NCI-H1417 (cell line): Measurements from ENCODE around the gene EDA.
"Not testable (repeated sequence)": the region's sequence is repeated elsewhere in the genome, so short reads cannot be mapped to it uniquely, and the experiment has no call there.

Experiments used
- DNase-seq, 3 experiments: peaks; one replicate each; lab custom pipeline; 2025; lab: John Stamatoyannopoulos, UW

EDA gene

DNA sequence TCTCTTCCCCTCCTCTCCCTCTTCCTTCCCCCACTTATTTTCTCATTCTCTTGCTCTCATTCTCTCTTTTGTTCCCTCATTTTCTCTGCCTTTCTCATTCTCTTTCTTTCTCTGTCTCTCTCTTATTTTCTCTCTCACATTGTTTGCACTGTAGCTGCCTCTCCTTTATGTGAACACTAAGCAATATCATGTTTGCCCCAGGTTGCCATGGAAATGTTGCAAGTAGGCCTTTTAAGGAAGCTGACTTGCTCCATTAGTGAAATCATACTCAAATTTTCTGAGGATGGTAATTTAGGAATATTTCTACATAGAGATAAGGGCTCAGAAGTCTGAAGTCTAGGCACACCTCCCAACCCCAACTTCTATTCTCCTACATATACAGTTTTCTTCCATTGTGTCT, 130.1 kb downstream of the EDA start:
- DNase-seq = no peak

DNA sequence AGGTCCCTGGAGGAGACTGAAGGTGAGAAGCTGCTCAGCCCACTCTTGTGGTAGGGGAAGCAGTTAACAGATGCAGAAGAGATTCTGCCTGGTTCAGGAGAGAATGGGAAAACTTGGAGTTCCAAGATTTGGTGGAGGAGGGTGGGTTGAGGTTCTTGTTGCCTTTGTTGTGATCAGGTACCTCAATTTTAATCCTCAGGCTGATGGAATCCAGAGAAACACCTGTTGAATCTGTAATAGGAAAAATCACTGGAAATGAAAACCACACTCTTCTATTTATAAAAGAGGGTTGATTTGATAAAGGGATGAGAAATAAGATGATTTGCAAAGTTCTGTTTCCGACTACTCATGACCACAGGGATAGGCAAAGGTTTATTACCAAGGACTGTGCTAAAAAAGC, 132.1 kb downstream of the EDA start:
- no peak for DNase-seq

DNA sequence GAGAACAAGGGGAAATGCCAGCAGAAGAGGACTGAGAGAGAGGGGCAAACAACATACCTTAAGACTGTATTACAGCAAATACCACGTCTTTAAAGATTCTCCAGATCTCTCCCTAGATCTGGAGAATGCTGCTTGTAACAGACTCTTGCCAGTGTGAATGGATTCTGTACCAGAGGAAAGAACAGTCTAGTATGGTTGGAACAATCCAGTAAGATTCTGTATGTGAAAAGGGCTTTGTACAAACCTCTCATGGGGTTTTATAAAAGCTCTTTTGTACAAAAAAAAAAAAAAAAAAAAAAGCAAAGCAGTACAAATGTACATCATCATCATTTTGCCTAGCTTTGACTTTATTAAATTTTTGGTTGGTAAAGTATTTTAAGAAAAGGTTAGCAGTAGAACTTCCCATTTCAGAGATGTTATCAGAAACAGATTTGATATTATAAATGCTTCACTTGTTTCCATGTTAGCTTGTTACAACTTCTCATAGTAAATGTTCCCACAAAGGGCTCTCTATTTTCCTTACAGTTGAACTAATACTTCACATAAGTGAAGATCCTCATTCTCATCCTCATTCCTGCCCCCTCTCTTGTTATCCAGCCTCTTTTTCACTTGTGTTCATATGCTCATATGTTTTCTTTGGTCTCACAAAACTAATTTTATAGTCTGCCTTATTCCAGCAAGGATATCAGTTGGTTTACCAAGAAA, 144.2 kb downstream of the EDA start:
- DNase-seq = no peak

DNA sequence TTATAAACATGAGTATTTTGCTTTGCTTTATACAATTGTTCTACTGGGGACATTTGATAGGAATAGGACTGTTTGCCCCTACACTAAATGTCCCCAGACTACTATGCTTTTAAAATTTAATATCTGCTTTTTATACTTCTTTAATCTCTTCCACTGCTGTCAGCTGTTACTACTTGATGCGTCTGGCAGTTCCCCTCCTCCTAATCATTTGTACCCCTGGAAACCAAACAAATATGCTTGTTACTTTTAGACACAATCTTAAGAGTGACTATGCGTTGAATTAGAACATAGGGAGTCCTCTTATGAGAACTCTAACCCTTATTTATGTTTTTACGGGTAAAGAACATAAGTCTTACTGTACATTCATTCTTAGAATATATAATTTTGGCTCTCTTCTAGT, 145.7 kb downstream of the EDA start:
- DNase-seq = no peak

DNA sequence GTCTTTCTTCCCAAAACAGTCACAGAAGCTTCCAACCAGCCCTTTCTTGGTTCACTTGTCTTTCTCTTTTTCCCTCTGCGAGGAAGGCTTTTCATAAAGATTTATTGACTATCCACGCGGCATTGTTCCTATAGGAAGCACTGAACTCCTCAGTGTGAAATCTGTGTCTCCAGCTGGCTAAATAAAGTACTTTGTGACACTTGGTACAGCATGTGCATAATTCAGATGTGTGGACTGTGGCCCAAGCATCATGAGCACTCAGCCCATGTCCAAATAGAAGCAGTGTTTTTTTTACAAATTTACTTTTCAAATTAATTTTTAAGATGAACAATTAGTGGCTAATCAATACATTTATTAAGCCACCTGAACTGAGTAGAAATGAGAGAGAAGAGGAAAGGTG, 146.4 kb downstream of the EDA start:
- no peak for DNase-seq

DNA sequence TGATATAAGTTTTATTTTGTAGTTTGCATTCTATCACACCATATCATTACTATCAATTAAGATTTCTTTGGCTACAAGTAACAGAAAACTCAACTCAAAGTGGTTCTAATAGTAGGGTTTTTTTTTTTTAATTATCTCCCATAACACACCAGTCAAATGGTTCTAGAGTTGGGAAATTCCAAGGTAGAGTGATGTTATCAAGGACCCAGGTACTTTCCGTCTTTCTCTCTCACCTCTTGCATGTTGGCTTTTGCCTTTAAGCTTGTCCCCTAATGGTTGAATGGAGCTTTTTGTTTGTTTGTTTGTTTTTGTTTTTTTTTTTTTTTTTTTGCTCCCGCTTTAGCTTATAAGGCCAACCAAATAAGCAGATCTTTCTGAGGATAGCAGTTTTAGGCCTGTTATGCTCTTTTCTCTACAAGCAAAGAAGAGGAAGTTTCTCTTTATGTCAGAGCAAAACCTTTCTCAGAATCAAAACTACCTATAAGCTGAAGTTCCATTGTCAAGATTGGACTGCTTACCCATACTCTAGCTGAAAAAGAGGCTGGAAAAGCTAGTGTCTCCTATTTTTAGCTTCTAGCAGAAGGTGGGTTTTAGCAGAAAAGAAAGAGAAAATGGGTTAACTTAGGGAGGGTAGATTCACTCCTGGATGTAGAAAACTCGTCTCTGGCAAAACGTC, 177.5 kb downstream of the EDA start:
- DNase-seq = no peak

DNA sequence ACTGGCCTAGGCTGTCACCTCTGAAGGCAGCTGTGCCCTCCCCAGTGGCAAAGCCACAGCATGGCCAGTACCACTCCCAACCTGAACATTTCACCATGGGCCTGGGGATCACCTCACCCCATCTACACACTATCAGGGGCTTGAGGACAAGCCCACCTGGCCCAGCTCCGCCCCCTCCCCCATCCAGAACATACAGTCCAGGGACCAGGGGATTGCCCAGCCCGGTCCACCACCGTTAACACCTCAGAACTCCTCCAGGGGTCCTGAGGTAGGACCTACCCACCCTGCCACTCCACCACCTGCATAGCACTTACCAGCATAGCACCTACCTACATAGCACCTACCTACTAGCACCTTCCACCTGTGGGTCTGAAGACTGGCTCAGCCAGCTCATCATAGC, 179.8 kb downstream of the EDA start:
- DNase-seq = no peak

DNA sequence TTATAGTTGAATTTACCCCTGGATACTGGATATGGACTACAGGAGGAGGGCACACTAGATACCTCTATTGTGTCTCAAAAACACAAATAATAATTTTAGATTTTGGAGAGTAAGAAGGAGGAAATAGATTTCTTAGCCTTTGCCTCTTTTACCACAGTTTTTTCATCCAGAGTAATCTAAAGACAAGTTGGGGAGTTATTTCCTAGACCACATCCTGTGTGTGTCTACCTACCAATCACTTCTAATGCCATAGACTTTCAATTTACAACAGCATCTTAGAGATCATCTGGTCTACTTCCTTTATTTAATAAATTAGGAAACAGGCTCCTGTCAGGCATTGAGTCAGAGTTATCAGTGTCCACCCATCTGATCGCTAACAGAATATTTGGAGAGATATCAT, 191.5 kb downstream of the EDA start:
- no peak for DNase-seq

DNA sequence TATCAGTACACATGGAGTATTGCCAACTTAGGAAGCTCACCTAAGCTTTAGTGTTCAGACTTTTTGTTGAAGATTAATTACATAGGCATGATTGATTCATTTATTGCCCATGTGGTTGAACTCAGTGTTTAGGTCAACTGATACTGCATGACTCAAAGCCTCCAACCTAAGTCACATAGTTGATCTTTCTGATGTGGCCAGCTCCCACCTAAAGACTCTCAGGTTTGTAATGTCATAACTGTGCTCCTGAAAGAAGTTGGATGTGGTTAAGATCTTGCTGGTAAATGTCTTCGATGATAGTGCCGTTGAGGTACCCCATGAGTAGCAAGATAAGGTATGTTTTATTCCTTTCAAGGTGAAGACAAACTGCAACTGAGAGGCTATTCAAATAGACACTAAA, 192.5 kb downstream of the EDA start:
- DNase-seq = no peak

DNA sequence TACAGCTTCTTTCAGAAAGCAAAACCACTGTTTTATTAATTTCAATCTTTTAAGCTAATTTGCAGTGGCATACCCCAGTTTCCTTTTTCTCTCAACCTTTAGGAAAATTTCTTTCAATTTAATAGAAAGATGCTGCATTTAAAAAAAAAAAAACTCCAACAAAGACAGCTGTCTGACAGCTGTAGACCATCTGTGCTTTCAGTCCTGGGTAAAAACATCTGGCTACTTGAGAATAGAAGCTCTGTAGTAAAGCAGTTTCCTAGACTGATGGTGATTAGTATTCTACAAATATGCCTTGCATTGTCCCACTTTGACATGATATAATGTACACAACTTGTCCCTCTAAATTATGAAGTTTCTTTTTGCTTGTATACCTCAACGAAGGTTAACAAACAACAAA, 197.8 kb downstream of the EDA start:
- DNase-seq = no peak

DNA sequence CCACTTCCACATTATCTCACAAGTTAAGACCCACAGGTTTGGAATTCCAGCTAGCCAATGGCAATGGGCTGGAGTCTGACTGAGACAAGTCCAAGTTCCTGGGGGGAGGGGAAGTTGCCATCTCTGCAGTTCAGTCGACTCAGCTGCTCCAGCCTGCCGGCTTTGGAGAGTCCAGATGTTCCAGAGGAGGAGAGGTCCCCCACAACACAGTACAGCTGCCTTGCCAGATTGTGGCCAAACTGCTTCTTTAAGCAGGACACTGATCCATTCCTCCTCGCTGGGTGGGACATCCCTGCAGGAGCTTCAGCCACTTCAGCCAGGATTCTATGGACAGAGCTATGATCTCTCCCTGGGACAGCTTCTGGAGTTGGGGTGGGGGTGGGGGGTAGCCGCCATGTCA, 199.2 kb downstream of the EDA start:
- no peak for DNase-seq

DNA sequence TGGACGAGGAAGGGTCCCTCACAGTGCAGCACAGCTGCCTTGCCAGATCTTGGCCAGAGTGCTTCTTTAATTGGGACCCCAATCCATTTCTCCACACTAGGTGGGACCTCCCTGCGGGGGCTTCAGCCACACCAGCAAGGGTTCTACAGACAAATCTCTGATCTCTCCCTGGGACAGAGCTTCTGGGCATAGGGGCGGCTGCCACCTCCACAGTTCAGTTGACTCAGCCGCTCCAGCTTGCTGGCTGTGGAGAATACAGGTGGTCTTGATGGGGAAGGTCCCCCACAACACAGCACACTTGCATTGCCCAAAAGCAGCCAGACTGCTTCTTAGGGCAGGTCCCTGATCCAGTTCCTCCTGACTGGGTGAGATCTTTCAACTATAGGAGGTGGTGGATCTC, 199.6 kb downstream of the EDA start:
- DNase-seq = no peak

DNA sequence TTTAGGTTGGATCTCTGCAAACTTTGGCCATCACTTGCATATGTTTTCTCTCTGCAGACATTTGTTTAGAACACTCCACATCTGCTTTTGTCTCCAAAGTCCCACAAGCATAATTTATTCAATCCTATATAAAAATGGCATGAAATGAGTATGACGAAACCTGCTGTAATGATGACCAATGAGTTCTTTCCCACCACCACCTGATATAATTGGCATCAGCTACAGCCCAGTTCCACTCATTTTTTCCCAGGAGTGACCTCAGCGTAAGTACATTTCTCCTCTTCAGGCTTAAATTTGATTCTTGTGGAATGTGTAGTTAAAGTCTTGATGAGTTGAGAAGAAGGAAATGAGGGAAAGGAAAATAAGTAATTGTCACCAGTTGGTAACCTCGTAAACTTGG, 228.7 kb downstream of the EDA start:
- DNase-seq = no peak

DNA sequence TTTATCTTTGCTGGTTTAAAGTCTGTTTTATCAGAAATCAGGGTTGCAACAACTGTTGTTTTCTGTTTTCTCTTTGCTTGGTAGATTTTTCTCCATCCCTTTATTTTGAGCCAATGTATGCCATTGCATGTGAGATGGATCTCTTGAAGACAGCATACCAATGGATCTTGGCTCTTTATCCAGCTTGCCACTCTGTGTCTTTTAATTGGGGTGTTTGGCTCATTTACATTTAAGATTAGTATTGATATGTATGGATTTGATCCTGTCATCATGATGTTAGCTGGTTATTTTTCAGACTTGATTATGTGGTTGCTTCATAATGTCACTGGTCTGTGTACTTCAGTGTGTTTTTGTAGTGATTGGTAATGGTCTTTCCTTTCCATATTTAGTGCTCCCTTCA, 244.1 kb downstream of the EDA start:
- not testable (repeated sequence) for DNase-seq

DNA sequence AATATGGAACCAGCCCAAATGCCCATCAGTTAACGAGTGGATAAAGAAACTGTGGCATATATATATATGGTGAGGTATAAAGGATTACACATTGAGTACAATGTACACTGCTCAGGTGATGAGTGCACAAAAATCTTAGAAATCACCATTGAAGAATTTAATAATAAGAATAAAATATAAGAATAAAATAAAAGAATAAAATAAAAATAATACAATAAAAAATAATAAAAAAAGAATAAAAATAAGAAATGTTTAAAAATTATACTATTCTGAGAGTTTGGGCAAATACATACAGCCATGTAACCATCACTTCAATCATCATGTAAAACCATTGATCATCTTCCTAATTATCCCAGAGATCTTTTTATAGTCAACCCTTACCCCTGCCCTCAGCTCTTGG, 260.3 kb downstream of the EDA start:
- DNase-seq = no peak

DNA sequence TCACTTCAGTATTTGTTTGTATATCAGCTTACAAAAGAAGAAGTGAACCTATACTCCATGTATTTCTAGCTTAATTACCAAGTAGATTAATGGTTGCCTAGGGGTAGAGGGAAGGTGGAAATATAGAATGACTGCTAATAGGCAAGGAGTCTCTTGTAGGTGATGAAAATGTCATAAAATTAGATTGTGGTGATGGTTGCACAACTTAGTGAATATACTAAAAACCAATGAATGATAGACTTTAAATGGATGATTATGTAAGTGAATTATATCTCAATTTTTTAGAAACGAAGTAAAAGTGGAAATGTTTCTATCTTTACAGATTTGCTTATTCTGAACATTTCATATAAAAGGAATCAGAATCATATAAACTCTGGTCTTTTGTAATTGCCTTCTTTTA, 268.3 kb downstream of the EDA start:
- no peak for DNase-seq

DNA sequence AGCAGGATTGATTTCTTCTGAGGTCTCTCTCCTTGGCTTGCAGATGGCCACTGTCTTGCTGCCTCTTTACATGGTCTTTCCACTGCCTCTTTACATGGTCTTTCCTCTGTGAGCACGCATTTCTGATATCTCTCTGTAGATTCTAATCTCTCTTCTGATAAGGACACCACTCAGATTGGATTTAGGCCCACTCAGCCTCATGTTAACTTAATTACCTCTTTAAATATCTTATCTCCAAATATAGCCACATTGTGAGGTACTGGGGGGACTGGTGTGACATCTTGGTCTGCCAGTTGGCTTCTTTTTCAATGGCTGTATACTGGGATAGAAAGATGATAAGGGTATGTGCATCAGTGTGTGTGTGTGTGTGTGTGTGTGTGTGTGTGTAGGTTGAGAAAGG, 280.1 kb downstream of the EDA start:
- DNase-seq = no peak

DNA sequence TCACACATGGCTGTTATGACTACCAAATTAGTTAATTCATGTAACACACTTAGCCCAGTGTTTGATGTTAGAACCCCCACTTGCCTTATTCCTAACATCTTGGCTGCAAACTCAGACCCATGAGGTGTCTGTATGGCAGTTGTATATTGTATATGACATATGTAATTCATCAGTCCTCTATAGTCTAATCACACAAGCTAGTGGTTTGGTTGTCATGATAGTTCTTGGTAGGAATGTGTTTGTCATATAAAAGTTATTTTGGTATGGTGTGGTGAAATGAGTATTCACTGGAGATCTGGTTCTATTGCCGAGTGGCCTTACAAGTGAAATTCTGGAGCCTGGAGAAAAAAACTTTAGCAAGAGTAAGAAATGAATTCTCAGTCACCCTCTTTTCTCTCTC, 284.6 kb downstream of the EDA start:
- no peak for DNase-seq

DNA sequence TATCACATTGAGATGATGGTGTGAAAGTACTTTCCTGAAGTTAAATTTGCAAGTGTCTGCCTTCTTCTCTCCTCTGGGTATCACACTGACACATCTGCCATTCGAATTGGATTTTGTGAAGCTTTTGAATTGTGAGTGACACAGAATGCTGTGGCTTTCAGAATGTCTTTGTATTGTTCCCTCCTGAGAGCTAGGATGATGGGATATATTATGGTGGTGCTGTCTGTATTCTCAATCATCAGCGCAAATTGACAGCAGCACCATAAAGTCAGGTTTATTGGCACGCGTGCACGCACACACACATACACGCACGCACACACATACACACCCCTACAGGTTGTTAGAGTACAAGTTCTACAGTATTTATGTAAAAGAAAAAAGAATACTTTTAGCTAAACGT, 290.5 kb downstream of the EDA start:
- no peak for DNase-seq

DNA sequence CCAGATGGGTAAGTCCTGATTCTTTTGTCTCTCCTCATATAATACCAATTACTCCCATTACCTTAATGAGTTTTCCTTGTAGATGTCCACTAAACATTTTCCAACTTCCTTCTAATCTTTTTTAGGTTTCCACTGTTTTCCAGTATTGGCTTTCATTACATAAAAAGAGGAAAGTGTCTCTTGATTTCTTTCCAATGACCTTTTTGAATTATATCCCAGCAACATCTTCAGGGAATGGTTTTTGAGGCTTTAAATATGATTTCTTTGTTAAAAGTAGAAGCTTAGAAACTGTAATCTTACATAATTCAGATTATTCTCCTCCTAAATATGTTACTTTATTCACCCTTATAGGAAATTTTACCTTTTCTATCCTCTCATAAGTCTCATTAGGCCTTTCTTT, 298.9 kb downstream of the EDA start:
- DNase-seq = no peak

DNA sequence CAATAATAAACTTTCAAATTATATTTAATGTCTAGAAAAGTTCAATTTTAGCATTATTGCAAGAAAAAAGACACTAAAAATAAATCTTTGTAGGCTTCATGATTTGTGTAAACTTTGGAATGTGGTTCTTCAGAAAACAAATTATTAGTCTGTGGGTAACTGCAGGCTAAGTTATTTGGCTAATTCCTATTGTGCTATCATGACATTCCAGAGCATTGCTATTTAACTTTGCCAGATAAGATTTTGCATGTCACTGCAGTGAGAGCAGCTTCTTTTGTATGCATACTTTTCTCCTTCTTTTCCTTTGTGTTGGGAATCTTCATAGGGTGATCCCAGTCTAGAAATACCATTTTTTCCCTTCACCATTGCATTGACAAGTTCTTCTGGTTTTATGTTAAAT, 303.8 kb downstream of the EDA start:
- no peak for DNase-seq

DNA sequence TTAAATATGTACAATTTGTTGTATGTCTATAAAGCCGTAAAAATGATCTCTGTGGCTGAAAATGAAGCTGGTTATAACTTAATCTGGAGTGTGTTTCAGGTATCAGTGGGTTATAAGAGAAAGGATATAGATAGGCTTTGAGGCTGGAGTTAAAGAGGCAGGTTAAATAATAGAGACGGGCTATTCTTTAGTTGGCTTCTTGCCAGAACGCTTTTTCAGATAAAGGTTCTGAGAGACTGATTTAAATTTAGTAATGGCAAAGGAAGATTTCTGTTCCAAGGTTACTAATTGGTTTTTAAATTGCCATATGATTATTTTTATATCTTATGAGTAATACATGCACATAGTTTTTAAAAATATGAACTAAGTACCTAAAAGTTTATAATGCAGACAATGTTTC, 316.4 kb downstream of the EDA start:
- DNase-seq = no peak

DNA sequence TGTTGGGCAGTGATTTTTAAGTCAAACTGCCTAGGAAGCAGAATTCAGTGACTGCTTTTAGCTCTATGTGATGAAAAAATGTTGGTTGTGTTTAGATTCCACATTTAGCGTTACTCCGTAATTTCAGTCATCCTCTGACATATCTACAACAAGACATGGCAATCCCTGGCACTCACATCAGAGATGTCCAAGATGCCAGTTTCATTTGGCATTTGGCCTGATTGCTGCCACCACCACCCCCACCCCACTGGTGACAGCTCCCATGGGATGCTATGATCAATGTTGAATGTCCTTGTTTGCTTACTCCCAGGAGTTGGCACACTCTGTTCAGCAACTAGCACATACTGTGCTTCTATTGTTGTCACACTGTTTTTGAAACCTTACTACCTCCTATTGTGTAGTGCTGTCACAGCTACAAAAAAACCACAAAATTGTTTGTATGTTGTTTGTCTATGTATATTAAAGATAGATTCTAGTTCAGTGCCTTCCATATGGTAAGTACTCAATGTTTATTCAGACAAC, 332.4 kb downstream of the EDA start:
- DNase-seq = no peak

DNA sequence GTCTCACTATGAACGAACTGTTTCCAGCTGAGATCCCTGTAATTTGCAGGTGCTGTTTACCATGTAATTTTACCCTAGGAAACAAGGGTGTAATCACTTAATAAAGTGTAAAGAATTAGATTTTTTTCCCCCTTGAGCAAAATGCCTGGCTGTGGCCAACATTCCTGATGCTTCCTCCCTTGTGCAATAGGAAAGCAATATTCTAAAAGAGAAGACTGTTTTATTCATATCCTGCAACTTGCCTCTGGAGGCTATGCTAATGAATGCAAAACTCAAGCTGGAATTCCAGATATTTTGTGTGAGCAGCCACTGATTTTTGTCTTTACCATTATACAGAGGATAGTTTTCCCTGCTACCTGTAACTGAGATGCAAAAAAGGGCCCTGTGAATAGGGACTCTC, 335.8 kb downstream of the EDA start:
- no peak for DNase-seq
